ENCODE measurements around the gene DVL1. TPM values are rescaled to one million over a fixed set of nuclear protein-coding genes. Genes with fewer than 3 reads are reported as not detected.

The DVL1 gene
- total and polyA plus RNA-seq, 10 of the 15 experiments (the other 5 are each of a cell fraction or from before 2014, with no cell fraction given): 0.10 to 31.1 (median 4.6) TPM

DNA sequence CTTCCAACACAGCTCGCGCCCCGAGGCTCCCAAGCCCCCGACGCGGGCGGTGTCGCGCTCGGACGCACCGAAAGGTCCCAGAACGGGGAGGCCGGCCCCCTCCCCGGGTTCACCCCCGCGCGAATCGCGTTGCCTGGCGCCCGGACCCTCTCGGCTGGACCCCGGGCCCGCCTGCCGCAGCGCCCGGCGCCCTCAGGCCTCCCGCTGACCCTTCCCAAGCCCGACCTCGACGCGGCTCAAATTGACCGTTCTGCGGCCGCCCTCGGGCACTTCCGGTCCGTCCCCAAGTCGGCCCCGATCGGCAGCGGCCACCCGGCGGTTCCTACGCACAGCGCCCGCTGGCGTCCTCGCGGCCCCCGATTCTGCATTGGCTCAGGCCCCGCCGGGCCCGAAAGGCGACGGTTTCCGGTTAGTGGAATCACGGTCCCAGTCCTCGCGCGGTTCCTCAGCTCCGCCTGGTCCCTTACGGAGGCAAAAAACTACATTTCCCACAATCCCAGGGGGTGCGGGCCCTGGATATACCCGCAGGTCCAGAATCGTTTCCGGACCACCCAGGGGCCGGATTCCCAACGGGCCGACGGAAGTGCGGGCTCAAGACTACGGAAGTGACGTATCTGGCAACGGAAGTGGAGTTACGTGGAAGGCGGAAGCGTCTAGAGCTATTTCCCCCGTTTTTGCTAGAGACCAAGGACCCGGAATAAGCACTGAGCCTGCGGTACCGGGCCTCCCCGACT is 25.9 kb upstream of the DVL1 start, which contains the start of gene AURKAIP1 (continued):
- 0 out of 2 replicates have a peak, but pooled peaks have one; percentile 27 for TF ChIP-seq ZNF217 (IDR thresholded peaks at IDR 0.05)
- TF ChIP-seq, protein P1, sequence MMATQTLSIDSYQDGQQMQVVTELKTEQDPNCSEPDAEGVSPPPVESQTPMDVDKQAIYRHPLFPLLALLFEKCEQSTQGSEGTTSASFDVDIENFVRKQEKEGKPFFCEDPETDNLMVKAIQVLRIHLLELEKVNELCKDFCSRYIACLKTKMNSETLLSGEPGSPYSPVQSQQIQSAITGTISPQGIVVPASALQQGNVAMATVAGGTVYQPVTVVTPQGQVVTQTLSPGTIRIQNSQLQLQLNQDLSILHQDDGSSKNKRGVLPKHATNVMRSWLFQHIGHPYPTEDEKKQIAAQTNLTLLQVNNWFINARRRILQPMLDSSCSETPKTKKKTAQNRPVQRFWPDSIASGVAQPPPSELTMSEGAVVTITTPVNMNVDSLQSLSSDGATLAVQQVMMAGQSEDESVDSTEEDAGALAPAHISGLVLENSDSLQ (IDR thresholded peaks at IDR 0.05): peak; percentile 73
- peak; percentile 100 for TF ChIP-seq IKZF1 (conservative IDR thresholded peaks at IDR 0.05)
- TF ChIP-seq, protein P2, sequence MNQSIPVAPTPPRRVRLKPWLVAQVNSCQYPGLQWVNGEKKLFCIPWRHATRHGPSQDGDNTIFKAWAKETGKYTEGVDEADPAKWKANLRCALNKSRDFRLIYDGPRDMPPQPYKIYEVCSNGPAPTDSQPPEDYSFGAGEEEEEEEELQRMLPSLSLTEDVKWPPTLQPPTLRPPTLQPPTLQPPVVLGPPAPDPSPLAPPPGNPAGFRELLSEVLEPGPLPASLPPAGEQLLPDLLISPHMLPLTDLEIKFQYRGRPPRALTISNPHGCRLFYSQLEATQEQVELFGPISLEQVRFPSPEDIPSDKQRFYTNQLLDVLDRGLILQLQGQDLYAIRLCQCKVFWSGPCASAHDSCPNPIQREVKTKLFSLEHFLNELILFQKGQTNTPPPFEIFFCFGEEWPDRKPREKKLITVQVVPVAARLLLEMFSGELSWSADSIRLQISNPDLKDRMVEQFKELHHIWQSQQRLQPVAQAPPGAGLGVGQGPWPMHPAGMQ (IDR thresholded peaks at IDR 0.05; ENCODE audit: borderline replicate concordance): peak; percentile 77
- no peak for TF ChIP-seq PAX8 (IDR thresholded peaks at IDR 0.05)
- TF ChIP-seq ESRRA (IDR thresholded peaks at IDR 0.05; ENCODE audit: low read length): no peak; the same call in 1 of the 2 replicates
- TF ChIP-seq, protein P3, sequence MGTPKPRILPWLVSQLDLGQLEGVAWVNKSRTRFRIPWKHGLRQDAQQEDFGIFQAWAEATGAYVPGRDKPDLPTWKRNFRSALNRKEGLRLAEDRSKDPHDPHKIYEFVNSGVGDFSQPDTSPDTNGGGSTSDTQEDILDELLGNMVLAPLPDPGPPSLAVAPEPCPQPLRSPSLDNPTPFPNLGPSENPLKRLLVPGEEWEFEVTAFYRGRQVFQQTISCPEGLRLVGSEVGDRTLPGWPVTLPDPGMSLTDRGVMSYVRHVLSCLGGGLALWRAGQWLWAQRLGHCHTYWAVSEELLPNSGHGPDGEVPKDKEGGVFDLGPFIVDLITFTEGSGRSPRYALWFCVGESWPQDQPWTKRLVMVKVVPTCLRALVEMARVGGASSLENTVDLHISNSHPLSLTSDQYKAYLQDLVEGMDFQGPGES (IDR thresholded peaks at IDR 0.05): peak; percentile 65; the same call in 1 of the 2 replicates
- no peak for TF ChIP-seq JUNB (IDR thresholded peaks at IDR 0.05)
- TF ChIP-seq, protein P4, sequence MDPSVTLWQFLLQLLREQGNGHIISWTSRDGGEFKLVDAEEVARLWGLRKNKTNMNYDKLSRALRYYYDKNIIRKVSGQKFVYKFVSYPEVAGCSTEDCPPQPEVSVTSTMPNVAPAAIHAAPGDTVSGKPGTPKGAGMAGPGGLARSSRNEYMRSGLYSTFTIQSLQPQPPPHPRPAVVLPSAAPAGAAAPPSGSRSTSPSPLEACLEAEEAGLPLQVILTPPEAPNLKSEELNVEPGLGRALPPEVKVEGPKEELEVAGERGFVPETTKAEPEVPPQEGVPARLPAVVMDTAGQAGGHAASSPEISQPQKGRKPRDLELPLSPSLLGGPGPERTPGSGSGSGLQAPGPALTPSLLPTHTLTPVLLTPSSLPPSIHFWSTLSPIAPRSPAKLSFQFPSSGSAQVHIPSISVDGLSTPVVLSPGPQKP (IDR thresholded peaks at IDR 0.05; ENCODE audit: low read depth, low read length): peak; percentile 95
- peak; percentile 94 for TF ChIP-seq NBN (IDR thresholded peaks at IDR 0.05)
- no peak for TF ChIP-seq IRF4 (IDR thresholded peaks at IDR 0.05; ENCODE audit: low read depth, low read length)
- TF ChIP-seq SIN3A (IDR thresholded peaks at IDR 0.05; ENCODE audit: low read depth, low read length): peak; percentile 88; the same call in 1 of the 2 replicates
- TF ChIP-seq, protein P5, sequence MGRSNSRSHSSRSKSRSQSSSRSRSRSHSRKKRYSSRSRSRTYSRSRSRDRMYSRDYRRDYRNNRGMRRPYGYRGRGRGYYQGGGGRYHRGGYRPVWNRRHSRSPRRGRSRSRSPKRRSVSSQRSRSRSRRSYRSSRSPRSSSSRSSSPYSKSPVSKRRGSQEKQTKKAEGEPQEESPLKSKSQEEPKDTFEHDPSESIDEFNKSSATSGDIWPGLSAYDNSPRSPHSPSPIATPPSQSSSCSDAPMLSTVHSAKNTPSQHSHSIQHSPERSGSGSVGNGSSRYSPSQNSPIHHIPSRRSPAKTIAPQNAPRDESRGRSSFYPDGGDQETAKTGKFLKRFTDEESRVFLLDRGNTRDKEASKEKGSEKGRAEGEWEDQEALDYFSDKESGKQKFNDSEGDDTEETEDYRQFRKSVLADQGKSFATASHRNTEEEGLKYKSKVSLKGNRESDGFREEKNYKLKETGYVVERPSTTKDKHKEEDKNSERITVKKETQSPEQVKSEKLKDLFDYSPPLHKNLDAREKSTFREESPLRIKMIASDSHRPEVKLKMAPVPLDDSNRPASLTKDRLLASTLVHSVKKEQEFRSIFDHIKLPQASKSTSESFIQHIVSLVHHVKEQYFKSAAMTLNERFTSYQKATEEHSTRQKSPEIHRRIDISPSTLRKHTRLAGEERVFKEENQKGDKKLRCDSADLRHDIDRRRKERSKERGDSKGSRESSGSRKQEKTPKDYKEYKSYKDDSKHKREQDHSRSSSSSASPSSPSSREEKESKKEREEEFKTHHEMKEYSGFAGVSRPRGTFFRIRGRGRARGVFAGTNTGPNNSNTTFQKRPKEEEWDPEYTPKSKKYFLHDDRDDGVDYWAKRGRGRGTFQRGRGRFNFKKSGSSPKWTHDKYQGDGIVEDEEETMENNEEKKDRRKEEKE (IDR thresholded peaks at IDR 0.05): 0 out of 2 replicates have a peak, but pooled peaks have one; percentile 27
- TF ChIP-seq SMAD5 (IDR thresholded peaks at IDR 0.05; ENCODE audit: low read depth): no peak; the same call in 1 of the 2 replicates
- no peak for TF ChIP-seq ZZZ3 (IDR thresholded peaks at IDR 0.05; ENCODE audit: control insufficient read depth, insufficient read length, low read depth)
- peak; percentile 83 for TF ChIP-seq BACH1 (IDR thresholded peaks at IDR 0.05; ENCODE audit: borderline replicate concordance)
- TF ChIP-seq SMAD1 (IDR thresholded peaks at IDR 0.05; ENCODE audit: low read depth, partially characterized antibody): peak; percentile 83
- TF ChIP-seq TCF12 (IDR thresholded peaks at IDR 0.05; ENCODE audit: low read depth, low read length): no peak
- TF ChIP-seq, protein P6, sequence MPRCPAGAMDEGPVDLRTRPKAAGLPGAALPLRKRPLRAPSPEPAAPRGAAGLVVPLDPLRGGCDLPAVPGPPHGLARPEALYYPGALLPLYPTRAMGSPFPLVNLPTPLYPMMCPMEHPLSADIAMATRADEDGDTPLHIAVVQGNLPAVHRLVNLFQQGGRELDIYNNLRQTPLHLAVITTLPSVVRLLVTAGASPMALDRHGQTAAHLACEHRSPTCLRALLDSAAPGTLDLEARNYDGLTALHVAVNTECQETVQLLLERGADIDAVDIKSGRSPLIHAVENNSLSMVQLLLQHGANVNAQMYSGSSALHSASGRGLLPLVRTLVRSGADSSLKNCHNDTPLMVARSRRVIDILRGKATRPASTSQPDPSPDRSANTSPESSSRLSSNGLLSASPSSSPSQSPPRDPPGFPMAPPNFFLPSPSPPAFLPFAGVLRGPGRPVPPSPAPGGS (IDR thresholded peaks at IDR 0.05; ENCODE audit: borderline replicate concordance, insufficient read depth, low read depth, low read length, poor library complexity, severe bottlenecking): no peak
- TF ChIP-seq CEBPB (IDR thresholded peaks at IDR 0.05; ENCODE audit: borderline replicate concordance in 1 of 2, low read depth in 2 of 2, low read length in 2 of 2): no peak
